Ascending aorta (tissue), 2 donors: ENCODE data around the gene TAF1C. TPM values are rescaled to one million over a fixed set of nuclear protein-coding genes. Genes with fewer than 3 reads are reported as not detected.

Source experiments
- DNase-seq, 2 donors: peaks; one replicate each; pipeline ENCODE4 v3.0.0-alpha.2; 2019; ENCODE audit warnings: low spot score in 2 of 2
- H3K27ac ChIP-seq, 2 donors: fragments of 200-600 bp; sonication (generic); one replicate each; pipeline ENCODE4 v1.5.1; 2016 to 2017; ENCODE audit warnings: mild to moderate bottlenecking in 1 of 2
- H3K27me3 ChIP-seq: fragments of 200-600 bp; sonication (generic); one replicate; pipeline ENCODE4 v1.5.1; 2017
- H3K36me3 ChIP-seq, 2 donors: fragments of 200-600 bp; sonication (generic); one replicate each; pipeline ENCODE4 v1.5.1; 2016
- H3K4me1 ChIP-seq, 2 donors: fragments of 200-600 bp; sonication (generic); one replicate each; pipeline ENCODE4 v1.5.1; 2016 to 2017; ENCODE audit warnings: mild to moderate bottlenecking in 1 of 2
- H3K4me3 ChIP-seq, 2 donors: fragments of 200-600 bp; sonication (generic); one replicate each; pipeline ENCODE4 v1.5.1; 2016 to 2017; ENCODE audit warnings: mild to moderate bottlenecking in 1 of 2
- H3K9me3 ChIP-seq, 2 donors: fragments of 200-600 bp; sonication (generic); one replicate each; pipeline ENCODE4 v1.5.1; 2016
- intact Hi-C: fragments of 100-400 bp; cut with DNase I; formaldehyde crosslinking; loops from one replicate; pipeline ENCODE4 v1.15.1; 2023
- total RNA-seq: library from RNA; depleted of rRNA; stranded (reverse); fragments of >200 nt; gene quantifications from one replicate; pipeline ENCODE4 v1.1.0, GENCODE V29; 2016
- TF ChIP-seq, protein P1 (sequence below), 3 experiments: fragments of 200-600 bp in 2 of 3; fragments of 450-650 bp in 1 of 3; sonication (generic) in 2 of 3; IDR thresholded peaks; one replicate each; pipeline ENCODE4 v1.5.1; 2016 to 2019; ENCODE audit warnings: antibody characterized with exemption in 3 of 3, mild to moderate bottlenecking in 1 of 3, moderate library complexity in 1 of 3

Gene TAF1C
- total RNA-seq, 1 donor from 2014 or later: 151 TPM

DNA sequence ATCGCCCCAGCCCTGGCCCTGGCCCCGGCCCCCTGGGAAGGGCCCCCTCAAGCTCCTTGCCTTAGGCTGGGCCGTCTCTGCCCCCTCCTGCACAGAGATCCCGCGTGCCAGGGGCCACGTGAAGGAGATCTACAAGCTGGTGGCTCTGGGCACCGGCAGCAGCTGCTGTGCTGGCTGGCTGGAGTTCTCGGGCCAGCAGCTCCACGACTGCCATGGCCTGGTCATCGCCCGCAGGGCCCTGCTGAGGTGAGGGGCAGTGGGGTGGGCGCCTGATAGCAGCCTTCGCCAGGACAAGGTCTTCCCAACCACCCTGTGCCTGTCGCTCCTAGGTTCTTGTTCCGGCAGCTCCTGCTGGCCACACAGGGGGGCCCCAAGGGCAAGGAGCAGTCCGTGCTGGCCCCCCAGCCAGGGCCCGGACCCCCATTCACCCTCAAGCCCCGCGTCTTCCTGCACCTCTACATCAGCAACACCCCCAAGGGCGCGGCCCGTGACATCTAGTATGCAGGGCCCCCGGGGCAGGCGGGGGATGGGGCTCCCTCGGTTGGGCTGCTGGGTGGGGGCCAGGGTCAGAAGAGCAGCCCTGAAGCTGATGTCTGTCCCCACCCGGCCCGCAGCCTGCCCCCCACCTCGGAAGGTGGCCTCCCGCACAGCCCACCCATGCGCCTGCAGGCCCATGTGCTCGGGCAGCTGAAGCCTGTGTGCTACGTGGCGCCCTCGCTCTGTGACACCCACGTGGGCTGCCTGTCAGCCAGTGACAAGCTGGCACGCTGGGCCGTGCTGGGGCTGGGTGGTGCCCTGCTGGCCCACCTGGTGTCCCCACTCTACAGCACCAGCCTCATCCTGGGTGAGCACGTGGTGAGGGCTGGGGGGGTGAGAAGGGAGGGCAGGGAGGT, 8.6 kb upstream of the TAF1C start:
- TF ChIP-seq, protein P1, sequence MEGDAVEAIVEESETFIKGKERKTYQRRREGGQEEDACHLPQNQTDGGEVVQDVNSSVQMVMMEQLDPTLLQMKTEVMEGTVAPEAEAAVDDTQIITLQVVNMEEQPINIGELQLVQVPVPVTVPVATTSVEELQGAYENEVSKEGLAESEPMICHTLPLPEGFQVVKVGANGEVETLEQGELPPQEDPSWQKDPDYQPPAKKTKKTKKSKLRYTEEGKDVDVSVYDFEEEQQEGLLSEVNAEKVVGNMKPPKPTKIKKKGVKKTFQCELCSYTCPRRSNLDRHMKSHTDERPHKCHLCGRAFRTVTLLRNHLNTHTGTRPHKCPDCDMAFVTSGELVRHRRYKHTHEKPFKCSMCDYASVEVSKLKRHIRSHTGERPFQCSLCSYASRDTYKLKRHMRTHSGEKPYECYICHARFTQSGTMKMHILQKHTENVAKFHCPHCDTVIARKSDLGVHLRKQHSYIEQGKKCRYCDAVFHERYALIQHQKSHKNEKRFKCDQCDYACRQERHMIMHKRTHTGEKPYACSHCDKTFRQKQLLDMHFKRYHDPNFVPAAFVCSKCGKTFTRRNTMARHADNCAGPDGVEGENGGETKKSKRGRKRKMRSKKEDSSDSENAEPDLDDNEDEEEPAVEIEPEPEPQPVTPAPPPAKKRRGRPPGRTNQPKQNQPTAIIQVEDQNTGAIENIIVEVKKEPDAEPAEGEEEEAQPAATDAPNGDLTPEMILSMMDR (IDR thresholded peaks at IDR 0.05): no peak
- DNase-seq: no peak
- Histone ChIP-seq H3K4me1 (no peaks in the 10 kb centered on the region), H3K4me3 (no peak overlapping the region), H3K9me3 (no peaks in the 10 kb centered on the region), H3K27ac (no peak overlapping the region), H3K36me3 (no peaks in the 10 kb centered on the region), H3K27me3 (peaks cover 5% of the 10 kb centered on the region)
- intact Hi-C loops: no loop called here

DNA sequence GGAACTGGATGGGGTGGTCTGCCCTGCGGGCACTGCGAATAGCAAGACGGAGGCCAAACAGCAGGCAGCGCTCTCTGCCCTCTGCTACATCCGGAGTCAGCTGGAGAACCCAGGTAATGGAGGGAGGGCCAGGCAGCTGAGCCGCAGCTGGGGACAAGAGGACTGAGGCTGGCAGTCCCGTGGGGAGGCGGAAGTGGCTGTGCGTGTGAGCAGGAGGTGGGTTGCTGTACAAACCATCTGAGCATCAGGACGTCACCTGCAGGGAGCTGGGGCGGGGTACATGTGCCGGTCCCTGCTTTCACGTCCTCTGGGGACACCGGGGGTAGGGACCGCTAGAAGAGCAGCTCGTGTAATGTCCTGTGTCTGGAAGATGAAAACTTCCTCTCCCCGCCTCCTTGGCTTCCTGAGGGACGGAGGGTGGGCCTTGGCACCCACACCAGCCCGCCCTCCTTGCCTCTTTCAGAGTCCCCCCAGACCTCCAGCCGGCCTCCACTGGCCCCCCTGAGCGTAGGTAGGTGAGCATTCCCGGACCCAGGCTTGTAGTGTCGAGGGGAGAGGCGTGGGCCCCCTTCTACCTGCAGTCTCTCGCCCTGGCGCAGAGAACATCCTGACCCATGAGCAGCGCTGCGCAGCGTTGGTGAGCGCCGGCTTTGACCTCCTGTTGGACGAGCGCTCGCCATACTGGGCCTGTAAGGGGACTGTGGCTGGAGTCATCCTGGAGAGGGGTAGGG, 7.8 kb upstream of the TAF1C start:
- H3K4me3 ChIP-seq: no peak overlapping the region
- no peaks in the 10 kb centered on the region for H3K9me3 ChIP-seq
- no peak overlapping the region for H3K27ac ChIP-seq
- peaks cover 5% of the 10 kb centered on the region for H3K27me3 ChIP-seq
- H3K4me1 ChIP-seq: no peaks in the 10 kb centered on the region
- intact Hi-C loops: no loop called here
- DNase-seq: no peak
- H3K36me3 ChIP-seq: no peaks in the 10 kb centered on the region
- TF ChIP-seq, protein P1 (IDR thresholded peaks at IDR 0.05): no peak

DNA sequence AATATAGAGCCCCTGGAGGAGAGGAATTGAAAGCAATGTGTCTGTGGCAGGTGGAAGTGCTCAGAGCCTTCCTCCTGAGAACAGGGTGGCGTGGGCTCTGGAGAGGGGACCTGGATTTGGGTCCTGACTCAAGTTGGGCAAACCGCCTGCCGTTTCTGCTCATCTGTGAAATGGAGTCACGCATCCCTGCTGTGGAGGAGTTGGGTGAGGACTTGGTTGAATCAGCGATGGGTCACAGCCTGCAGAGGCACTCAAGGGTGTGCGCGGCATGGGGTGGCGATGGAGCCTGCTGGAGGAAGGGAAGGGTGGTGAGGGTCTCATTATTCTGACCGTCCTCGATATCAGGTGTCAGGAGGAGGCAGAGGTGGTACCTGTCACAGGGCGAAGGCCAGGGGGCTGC, 7.2 kb upstream of the TAF1C start:
- no peak for DNase-seq
- Histone ChIP-seq H3K4me1 (no peaks in the 10 kb centered on the region), H3K4me3 (no peak overlapping the region), H3K27ac (no peak overlapping the region), H3K27me3 (peaks cover 5% of the 10 kb centered on the region), H3K36me3 (no peaks in the 10 kb centered on the region), H3K9me3 (no peaks in the 10 kb centered on the region)
- TF ChIP-seq, protein P1 (IDR thresholded peaks at IDR 0.05): no peak
- intact Hi-C loops: no loop called here

DNA sequence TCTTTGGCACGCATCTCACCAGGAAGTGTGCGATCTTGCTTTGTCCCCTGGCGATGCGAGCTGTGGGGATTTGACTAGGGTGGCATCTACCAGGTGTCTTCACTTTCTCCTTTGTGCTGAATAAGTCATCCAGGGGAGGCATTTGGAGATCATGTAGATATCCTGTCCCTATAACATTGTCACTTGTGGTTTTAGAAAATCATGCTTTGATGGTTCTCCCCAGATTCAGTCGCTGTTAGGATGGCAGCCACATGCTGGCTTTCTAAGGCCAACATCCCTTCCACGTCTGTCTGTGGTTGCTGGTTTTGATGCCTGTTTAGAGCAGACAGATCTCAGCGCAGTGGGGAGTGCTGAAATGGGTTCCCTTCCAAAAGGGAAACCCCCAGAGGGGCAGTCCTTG, 6.6 kb upstream of the TAF1C start:
- Histone ChIP-seq H3K27ac (no peak overlapping the region), H3K27me3 (peaks cover 5% of the 10 kb centered on the region), H3K4me1 (no peaks in the 10 kb centered on the region), H3K9me3 (no peaks in the 10 kb centered on the region), H3K36me3 (no peaks in the 10 kb centered on the region), H3K4me3 (no peak overlapping the region)
- TF ChIP-seq, protein P1 (IDR thresholded peaks at IDR 0.05): no peak
- intact Hi-C loops: no loop called here
- no peak for DNase-seq

DNA sequence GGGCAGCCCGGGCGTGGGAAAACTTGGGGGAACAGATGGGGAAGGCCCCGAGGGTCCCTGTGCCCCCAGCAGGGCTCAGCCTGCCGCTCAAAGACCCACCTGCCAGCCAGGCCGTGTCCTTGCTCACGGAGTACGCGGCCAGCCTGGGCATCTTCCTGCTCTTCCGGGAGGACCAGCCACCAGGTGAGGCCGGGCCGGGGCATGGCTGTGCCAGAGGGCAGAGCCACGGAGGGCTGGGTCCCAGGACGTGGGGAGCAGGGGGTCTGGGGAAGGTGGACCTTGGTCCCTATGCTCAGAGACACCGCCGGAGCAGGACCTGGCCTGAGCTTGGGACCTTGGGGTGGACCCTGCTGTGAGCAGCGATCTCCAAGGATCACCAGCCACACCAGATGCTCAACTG, 4.6 kb upstream of the TAF1C start:
- H3K4me3 ChIP-seq: no peak overlapping the region
- DNase-seq: no peak
- intact Hi-C loops: no loop called here
- H3K27ac ChIP-seq: no peak overlapping the region
- H3K36me3 ChIP-seq: no peaks in the 10 kb centered on the region
- H3K4me1 ChIP-seq: no peaks in the 10 kb centered on the region
- H3K27me3 ChIP-seq: peaks cover 5% of the 10 kb centered on the region
- H3K9me3 ChIP-seq: no peaks in the 10 kb centered on the region
- TF ChIP-seq, protein P1 (IDR thresholded peaks at IDR 0.05): no peak
